Measurements from ENCODE around the gene FGF14.
A peak's percentile ranks its signal among the peaks of the same experiment; 100 is the strongest.

FGF14 gene

DNA sequence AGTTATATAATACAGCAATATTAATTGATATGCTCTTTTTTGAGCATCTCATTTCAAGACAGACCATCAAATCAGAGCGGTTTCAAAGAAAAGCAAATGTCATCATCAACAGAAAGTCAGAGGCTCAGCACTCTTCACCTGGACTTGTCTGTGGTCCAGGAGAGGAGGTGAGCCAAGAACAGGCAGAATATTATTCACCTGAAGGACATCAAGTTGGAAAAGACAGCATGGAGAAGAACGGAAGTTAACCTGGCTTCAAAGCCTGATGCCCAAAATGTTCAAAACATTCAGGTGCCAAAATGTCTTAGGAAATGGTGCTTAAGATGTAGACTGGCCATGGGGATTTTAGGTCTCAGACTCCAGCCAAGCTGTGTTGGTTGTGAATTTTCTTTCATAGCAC lies 40.7 kb downstream of the FGF14 start:
- no peak for DNase-seq

DNA sequence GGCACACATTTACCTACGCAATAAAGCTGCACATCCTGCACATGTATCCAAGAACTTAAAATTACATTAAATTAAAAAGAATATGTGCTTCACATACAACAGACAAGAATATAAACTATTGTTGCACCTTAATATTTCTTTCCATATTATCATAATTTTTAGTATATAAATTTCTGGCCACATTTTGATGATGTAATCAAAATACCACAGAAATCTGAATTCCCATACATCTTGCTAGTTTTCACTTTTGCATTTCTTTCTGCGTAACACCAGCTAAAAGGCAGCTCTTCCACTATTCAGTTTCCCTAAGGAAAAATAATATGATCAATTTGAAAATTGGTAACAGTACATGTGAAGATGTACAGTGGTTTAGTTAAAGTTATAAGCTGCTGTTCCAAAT lies 42.6 kb downstream of the FGF14 start:
- no peak for DNase-seq

DNA sequence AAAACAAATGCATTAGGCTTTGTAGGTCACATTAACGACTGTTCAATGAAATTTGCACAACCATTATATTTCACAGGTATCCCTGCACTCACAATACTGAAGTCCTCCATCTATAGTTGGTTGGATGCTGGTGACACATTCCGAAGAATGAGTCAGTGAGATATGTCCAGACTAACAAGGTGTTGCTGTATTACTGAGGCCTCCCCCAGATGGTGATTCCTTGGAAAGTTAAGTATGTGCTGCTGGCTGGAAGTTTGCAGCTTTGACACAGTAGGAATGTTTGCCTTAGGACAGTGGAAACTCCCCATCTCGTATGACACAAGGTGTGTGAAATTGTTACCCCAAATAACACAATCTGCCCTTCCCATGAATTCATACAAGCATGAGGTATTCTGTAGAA lies 46.6 kb downstream of the FGF14 start:
- DNase-seq: no peak

DNA sequence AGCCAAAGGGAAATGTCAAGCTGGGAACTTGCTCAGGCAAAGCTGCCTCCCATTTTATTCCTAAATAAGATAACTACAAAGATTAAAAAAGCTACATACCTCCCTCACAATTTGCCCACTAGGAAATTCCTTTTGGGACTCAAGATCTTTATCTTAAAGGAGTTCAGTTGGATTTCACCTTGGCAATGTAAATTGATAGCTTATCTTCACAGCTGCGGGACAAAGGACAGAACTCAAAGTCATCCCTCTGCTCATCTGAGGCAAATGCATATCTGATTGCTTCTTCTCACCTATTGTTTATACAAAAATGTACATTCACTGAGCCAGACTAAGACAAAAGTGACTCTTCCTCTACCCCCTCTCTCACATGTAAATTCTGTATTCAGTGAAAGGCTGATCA lies 47.8 kb downstream of the FGF14 start:
- DNase-seq: no peak

DNA sequence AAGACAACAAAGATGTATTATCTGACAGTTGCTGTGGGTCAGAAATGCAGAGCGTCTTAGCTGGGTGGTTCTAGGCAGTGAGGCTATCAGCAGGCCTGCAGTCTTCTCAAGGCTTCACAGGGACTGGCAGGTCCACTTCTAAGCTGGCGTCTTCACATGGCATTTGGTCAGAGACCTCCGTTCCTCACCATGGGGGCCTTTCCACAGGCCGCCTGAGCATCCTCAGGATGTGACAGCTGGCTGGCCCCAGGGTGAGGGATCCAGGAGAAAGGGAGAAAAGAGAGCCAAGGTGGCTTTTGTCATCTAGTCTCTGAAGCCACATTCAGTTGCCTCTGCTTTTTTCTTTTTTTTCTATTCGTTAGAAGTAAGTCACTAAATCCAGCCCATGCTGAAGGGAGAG lies 50.3 kb downstream of the FGF14 start:
- DNase-seq: no peak

DNA sequence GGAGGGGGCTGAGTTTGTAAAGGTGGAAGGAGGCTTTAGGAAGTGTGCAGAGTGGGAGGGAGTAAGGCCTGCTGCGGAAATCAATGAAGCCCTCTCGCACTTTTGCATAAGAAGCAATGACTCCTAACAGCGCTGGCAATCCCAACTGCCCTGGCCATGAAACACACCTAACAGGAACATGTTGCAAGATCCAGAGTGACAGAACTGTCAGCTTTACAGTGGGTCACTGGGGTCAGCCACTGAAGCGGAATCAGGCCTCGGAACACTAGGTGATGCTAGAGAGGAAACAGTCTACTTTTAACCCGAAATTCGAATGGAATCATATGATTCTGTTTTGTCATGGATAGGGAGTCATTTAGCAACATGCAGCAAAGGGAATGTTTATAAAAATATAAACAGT lies 54.4 kb downstream of the FGF14 start:
- no peak for DNase-seq

DNA sequence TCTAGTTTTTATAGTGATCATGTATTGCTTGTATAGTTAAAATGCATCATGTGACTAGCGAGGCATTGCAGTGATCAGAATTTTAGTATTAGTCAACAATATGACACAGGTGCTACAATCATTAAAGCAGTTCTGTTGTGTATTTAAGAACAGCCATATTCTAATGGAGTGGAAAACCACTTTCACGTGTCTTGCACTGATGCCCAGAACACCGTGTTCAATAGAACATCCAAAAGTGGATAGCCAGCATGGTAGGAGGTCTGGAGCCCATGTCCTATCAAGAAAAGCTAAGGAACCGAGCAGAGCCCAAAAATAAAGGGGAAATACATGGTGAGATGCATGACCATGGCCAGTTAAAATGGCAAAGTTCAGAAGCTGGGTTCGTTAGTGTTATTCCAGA lies 55.1 kb downstream of the FGF14 start:
- DNase-seq: no peak

DNA sequence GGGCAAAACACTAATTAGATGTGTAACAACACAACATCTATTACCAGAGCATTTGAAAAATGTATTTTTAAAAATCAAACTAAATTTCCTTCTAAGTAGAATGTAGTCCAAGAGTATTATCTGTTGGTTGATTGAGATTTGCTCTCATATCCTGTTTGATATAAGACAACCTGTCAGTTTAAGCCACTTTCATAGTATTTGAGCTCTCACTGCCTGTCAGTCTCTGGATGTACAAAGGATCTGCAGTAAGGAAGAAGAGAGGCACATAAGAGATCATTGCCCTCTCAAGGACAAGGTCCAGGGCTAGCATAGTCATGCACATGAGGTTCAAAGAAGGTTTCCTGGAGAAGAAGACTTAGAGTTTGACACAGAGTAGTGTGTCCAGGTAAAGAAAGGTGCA lies 57.4 kb downstream of the FGF14 start:
- no peak for DNase-seq

DNA sequence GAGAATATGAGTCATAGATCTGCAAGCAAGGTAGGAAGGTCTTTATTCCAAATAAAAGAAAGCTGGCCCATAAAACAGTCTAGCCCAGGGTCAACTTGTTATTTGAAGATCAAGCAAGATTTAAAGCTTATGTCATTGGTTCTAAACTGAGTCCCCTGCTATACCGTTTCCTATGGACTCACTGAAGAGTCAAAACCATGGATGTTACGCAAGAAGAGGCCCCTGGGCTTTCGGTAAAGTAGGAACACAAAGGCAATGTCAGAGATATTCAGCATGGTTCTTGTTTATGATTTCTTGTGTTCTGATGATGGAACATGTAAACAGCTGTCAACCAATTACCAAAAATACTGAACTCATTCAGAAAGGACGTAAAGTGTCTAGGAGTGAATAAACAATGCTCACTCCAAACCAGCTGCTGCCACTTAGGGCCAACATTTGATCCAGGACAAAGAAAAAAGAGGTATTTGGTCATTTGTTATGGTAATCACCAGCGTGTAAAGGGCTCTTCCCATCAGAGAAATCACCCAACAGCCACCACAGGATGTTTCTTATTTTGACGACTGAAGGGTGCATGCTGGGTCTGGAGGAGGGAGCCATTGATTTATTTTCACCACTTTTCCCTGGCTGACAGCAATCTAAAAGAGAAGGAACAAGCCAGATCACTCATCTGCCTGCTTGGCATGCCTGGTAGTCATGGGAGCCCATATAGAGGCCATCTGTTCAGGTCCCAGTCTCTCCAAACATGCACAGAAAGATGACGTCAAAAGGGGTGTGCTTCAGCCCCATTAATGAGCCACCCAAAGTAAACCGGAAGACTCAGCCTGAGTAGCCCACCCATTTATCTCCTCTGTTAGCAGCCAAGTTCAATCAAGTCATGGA lies 68.3 kb downstream of the FGF14 start:
- no peak for DNase-seq

DNA sequence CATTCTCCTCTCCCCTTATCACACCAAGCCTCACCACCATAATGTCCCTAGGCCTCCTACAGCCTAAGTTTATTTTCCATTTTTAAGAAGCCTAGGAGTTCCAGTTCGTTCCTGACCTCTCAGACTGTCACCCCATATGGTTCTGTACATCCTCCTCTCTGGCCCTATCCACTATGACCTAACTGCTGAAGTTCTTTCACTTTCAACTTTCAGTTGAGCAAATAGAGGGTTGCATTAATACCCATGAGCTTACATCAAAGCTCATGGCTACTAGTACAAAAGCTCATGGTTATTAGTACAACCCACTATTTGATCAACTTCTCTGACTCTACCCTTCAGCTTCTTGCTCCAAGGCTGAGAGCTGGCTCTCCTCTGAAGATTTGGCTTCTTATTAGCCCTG lies 72.9 kb downstream of the FGF14 start:
- DNase-seq: no peak

DNA sequence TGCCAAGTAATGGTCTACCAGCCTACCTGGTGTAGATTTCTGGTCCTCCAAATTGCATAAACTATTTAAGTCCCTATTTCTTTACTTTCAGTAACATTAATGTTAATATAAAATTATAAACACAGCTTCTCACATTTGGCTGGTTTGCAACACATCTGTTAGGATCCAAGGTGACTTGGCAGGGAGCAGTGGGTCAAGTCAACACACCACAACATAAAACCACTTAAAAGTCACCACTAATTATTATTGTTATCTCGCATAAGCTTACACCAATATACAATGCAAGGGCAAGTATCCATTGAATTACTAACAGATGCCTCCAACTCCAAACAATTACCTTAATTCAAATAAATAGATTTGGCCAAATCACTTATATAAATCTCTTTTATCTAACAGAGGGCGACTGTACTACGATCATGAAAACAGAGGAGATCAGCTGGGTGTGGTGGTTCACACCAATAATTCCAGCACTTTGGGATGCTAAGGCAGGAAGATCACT lies 74.7 kb downstream of the FGF14 start:
- no peak for DNase-seq

DNA sequence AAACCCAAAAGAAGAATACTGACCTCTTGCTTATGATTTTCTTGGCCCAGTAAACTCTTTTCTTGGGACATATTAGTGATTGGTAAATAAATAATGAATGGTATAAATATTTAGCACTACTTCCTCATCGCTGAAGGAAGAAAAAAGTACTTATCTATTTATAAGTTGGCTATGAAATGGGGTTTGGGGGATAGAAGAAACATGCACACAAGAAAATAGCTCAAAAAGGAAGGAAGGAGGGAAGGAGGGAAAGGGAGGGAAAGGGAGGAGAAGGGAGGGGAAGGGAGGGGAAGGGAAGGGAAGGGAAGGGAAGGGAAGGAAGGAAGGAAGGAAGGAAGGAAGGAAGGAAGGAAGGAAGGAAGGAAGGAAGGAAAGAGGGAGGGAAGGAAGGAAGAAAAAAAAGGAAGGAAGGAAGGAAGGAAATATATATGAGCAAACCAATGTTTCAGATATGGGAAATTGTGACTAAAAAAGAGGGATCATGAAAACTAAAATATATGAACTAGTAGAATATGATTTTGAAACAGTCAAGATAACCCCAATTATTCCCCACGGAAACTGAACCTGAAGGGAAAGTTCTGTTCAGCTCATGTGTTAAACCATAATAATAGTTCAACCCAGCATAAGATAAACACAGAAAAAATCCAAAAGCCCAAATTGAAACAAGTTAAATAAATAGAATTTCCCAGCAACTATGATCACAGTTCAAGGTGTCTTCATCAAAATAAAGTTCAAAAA lies 75.3 kb downstream of the FGF14 start:
- DNase-seq: no peak

DNA sequence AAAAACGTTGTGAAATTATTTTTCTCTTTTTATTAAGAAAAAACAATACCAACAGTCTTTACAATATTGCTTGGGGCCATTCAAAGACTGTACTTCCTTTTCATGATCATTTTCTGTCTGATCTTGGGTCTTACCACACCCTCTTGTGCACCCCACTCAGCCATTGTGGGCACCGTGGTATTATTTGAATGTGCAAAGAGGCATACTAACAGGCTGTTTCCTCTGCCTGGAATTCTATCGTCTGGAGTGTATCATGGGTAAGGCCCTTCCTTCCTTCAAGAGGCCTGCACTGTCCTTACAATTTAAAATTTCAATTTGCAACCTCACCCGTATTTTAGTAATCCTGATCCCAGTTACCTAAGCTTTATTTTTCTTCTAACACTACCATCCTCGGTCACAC lies 76.5 kb downstream of the FGF14 start:
- DNase-seq: no peak

DNA sequence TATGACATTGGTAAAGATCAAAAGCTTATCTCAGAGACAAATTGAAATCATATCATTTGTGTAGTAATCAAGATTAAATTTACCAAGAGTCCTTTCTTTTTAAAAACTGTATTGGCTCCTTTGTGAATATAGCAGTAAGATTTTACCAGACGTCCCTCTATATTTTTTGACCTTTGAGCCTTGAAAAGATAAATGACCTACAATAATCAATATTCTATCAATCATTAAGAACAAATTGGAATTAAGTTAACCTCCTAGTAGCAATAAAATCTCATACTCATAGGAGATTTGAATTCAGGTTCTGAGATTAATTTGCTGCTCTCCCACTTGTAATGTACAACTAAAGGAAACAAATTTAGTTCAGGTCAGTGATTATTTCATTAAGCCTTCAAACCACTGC lies 78.3 kb downstream of the FGF14 start:
- DNase-seq: no peak

DNA sequence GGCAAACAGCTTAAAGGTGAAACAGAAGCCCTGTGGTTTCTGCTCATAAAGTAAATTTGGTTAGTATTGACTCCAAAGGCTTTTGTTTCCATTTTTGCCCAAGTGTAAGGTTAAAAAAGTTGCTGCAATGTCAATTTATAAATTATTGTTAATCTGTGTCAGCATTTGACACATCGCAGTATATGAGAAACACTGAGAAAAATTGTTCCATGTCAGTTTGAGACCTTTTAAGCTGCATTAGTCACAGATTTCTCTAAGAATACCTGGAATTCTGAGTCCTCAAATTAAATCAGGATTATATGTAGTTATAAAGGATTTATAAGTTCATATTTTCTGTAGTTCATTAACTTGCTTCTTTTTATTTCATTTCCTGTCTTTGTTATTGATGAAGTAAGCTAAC lies 78.8 kb downstream of the FGF14 start:
- DNase-seq: no peak

DNA sequence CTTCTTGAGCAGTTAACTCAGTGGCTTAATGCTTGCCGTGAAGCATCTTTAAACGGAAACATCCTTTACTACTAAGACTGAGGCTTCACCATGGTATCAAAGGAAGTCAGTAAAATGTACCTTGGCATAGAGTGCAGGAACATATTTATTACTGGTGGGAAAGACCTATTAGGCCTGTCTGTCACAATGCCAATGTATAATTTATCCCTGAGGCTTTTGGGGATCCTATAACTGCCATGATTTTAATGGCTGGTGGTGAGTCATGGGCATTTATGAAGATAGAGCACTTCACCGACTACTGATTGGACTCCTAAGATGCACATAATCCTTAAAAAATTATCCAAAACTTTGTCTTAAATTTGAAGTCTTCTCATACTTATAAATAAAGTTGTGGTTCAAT lies 79.6 kb downstream of the FGF14 start:
- DNase-seq: no peak

DNA sequence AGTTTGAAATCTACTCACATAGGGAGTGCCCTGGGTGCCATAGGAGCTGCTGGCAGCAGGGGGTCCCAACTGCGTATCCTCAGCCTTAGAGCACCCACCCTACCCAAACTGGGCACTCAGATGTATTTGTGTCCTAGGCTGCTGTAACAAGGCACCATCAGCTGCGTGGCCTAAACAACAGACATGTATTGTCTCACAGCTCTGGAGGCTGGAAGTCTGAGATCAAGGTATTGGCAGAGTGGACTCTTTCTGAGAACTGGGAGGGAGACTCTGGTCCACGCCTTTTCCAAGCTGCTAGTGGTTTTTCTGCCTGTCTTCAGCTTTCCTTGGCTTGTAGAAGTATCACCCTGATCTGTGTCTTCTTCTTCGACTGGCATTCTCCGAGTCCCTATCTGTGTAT lies 83.6 kb downstream of the FGF14 start:
- no peak for DNase-seq

DNA sequence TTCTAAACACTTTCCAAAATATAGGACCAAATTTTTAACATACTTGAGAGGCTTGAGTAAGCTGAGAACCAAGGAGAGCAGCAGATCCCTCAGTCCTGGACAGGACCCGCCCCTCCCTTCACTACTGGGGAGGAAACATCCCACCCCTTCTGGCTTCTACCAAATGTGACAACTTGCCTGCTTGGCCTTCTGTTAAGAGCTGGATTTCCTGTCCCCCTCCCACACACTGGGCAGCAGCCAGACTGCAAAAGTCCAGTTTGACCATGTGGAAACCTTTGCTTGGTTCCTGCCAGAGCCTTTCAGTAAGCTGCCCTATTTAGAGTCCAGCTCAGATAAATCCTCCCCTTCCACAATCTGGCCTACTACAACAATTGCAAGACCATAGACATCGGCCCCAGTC lies 84.3 kb downstream of the FGF14 start:
- DNase-seq: peak in 1 of 2 donors; percentile 15

DNA sequence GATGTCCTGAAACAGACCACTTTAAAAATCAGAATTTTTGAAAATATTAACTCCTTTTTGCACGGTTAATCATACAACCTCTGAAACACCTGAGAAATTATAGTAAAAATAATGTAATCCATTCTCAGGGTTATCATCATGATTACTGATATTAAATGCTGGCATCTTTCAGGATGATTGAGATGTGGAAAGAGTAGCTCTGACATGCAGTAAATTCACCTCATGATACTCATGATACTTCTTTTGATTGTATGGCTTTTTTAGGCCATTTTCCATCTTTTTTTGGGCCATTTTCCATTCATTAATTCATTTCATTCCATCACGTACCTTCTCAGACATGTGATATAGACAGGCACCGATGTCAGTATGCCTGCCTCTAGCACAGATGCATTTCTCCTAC lies 85.1 kb downstream of the FGF14 start:
- DNase-seq: no peak

DNA sequence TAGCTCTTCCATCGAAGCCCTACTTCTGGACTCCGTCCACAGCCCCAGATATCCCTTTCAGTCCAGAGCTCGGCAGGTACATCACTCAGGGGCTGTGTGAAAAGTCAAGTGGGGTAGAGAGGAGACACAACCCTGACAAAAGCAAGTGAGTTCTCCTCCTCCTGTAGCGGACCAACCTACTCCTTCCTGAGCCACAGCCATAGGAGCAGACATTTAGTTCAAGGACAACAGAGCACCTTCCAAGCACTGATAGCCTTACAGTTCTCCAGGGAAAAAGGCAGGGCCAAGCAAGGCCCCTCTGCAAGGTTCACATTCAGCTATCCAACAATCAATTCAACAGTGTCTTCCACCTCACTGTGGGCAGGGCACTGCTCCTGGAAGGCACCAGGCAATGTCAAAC lies 89.0 kb downstream of the FGF14 start:
- DNase-seq: no peak

DNA sequence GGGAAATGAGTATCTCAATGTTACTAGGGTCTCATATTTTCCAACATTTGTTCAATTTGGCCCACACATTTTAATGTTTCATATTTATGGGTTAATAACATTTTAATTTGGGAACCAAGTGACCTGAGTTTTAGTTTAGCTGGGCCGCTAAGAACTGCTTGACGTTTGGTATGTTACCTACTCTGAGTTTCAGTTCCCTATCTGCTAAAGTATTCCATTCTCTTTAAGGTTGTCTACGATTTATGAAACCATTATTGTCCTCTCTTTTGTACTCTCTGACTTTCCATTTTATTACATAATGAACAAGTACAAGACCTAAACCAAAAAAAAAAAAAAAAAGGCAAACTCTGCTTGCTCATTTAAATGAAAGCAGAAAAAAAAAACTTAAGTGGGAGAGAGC lies 89.9 kb downstream of the FGF14 start:
- no peak for DNase-seq

DNA sequence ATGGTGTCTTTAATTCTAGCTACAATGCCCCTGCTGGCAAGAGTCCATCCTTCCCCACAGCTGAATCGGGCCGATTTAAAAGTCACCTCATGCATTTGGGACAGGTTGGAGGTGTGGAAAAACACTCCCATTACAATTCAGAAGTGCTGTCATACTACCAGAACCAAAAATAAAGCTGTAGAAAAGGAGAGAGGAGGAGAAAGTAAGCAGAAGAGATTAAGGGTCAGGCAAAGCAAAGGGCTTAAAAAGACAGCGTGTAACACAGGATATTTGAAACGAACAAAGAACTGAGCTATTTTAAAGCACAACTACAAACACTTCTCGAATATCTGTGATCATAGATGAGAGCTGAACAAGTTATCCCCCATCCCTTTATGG lies 90.4 kb downstream of the FGF14 start:
- DNase-seq: no peak

DNA sequence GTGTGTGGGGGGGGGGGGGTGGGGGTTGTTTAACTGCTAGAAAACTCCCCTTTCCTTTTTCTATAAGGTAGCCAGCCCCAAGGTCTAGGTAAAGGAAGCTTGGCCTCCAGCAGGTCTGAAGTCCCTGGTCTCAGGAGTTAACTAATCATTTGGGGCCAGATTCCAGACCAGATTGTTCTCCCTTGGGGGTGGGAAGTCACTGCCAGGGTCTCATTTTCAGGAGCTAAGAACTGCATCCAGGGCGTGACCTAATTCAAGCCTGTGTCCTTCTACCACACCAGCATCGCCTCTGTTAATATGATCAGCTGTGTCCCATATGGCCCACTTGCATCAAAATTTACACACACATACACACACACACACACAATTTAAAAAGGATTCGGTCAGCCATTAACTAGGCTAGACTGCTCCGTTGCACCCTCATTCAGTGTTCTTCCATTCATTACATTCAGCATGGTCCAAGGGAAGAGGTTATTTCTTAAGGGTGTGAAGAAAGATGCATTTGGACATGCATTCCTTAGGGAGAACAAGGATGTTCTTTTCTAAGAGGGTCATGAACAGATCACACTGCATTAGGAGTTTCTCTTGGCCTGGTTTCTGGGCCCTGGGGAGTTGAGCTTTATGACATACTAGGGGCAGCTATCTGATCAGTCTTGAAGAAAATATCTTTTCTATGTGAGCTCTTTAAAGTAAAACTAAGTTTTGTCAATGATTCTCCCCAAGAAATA lies 91.0 kb downstream of the FGF14 start:
- no peak for DNase-seq

DNA sequence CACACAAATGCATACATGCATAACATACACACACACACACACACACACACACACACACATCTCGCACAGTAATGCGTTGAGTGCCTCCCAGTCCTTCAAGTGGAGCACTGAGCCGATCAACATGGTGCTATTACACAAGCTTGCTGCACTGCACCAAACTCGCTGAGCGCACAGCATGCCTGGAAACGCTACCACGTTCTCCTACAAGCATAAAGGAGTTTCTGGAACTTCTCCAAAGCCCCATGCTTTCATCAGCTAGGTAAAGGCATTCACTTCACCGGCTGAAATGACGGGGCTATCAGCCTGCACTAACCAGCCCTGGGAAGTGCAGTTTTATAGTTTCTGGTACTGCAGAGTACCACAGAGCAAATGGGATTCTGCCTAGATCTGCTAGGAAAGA lies 92.7 kb downstream of the FGF14 start:
- no peak for DNase-seq

Measured in hippocampal formation (tissue), 2 donors.